HG02943 (cell line): ENCODE measurements around the gene FOXC1.

Source experiments
- ATAC-seq: cut with Tn5 transposase; IDR thresholded peaks from one replicate; pipeline ENCODE4 v1.9.1; 2021; ENCODE audit warnings: mild to moderate bottlenecking, low read depth, moderate library complexity; ENCODE audit not compliant: unreplicated experiment

Gene FOXC1

GRCh38 chr6:1620504-1621069, 10.9 kb downstream of the FOXC1 start:
- ATAC-seq, result no peak

GRCh38 chr6:1621070-1621701, 11.5 kb downstream of the FOXC1 start:
- no peak for ATAC-seq

- no peak for ATAC-seq
These were observed 12.6 kb downstream of the FOXC1 start for GRCh38 chr6:1622220-1622850.

- no peak for ATAC-seq
These were observed 13.4 kb downstream of the FOXC1 start for GRCh38 chr6:1622851-1623768.

- ATAC-seq, result no peak
These were observed 14.0 kb downstream of the FOXC1 start for GRCh38 chr6:1623769-1624057.

- ATAC-seq, result no peak
These were observed 14.5 kb downstream of the FOXC1 start for GRCh38 chr6:1624058-1624850.

GRCh38 chr6:1624851-1625781, 15.4 kb downstream of the FOXC1 start:
- ATAC-seq, result no peak

GRCh38 chr6:1625794-1626435, 16.2 kb downstream of the FOXC1 start:
- ATAC-seq, result no peak

GRCh38 chr6:1626481-1626880, 16.8 kb downstream of the FOXC1 start:
- no peak for ATAC-seq

GRCh38 chr6:1627827-1628560, 18.3 kb downstream of the FOXC1 start:
- no peak for ATAC-seq

- no peak for ATAC-seq
These were observed 19.6 kb downstream of the FOXC1 start for GRCh38 chr6:1629316-1629715.

GRCh38 chr6:1630212-1630770, 20.6 kb downstream of the FOXC1 start:
- no peak for ATAC-seq

- no peak for ATAC-seq
These were observed 21.1 kb downstream of the FOXC1 start for GRCh38 chr6:1630771-1631217.

- ATAC-seq, result no peak
These were observed 21.5 kb downstream of the FOXC1 start for GRCh38 chr6:1631251-1631650.

- ATAC-seq, result no peak
These were observed 23.8 kb downstream of the FOXC1 start for GRCh38 chr6:1633366-1634021.

- ATAC-seq, result no peak
These were observed 24.4 kb downstream of the FOXC1 start for GRCh38 chr6:1634081-1634480.

GRCh38 chr6:1635305-1636010, 25.7 kb downstream of the FOXC1 start:
- no peak for ATAC-seq
